DMS53 treated with DMSO at 0.1 percent for 48 hours (cell line): Measurements from ENCODE around the gene RAET1G.
"Not testable (repeated sequence)": the region's sequence is repeated elsewhere in the genome, so short reads cannot be mapped to it uniquely, and the experiment has no call there.

Experiments
- DNase-seq: peaks from one replicate; lab custom pipeline; 2025; ENCODE audit not compliant: unreplicated experiment; lab: John Stamatoyannopoulos, UW

Gene RAET1G

GRCh38 chr6:149954328-149954983 lies 31.5 kb upstream of the RAET1G start:
- not testable (repeated sequence) for DNase-seq

- not testable (repeated sequence) for DNase-seq
These were observed 31.0 kb upstream of the RAET1G start for GRCh38 chr6:149953934-149954327.

- DNase-seq = not testable (repeated sequence)
These were observed 30.5 kb upstream of the RAET1G start for GRCh38 chr6:149953390-149953789.

- DNase-seq = no peak
These were observed 28.7 kb upstream of the RAET1G start for GRCh38 chr6:149951626-149952025.

- DNase-seq = no peak
These were observed 28.2 kb upstream of the RAET1G start for GRCh38 chr6:149951096-149951495.

- DNase-seq = no peak
These were observed 27.5 kb upstream of the RAET1G start for GRCh38 chr6:149950423-149950822.

GRCh38 chr6:149948616-149949015 lies 25.7 kb upstream of the RAET1G start:
- no peak for DNase-seq

- no peak for DNase-seq
These were observed 25.1 kb upstream of the RAET1G start for GRCh38 chr6:149948011-149948410.

GRCh38 chr6:149947533-149947932 lies 24.6 kb upstream of the RAET1G start:
- DNase-seq = not testable (repeated sequence)

- DNase-seq = not testable (repeated sequence)
These were observed 23.7 kb upstream of the RAET1G start for GRCh38 chr6:149946631-149947030.

- DNase-seq = not testable (repeated sequence)
These were observed 22.4 kb upstream of the RAET1G start for GRCh38 chr6:149945276-149945675.

- DNase-seq = not testable (repeated sequence)
These were observed 20.4 kb upstream of the RAET1G start for GRCh38 chr6:149943321-149943720.

GRCh38 chr6:149942461-149942829 lies 19.5 kb upstream of the RAET1G start:
- DNase-seq = no peak

- peak; percentile 36 for DNase-seq
These were observed 18.9 kb upstream of the RAET1G start, which contains the start of gene ULBP2 for GRCh38 chr6:149941583-149942460. Gene ULBP2, plus strand, starts transcription at chr6:149942014. Its CDS starts 59 bp downstream, at chr6:149942073.

GRCh38 chr6:149940672-149940982 lies 17.7 kb upstream of the RAET1G start:
- no peak for DNase-seq

GRCh38 chr6:149939909-149940671 lies 17.2 kb upstream of the RAET1G start:
- no peak for DNase-seq

- no peak for DNase-seq
These were observed 16.4 kb upstream of the RAET1G start for GRCh38 chr6:149939356-149939648.

- DNase-seq = no peak
These were observed 15.8 kb upstream of the RAET1G start for GRCh38 chr6:149938571-149939355.

GRCh38 chr6:149938013-149938570 lies 15.2 kb upstream of the RAET1G start:
- not testable (repeated sequence) for DNase-seq

- DNase-seq = no peak
These were observed 13.8 kb upstream of the RAET1G start for GRCh38 chr6:149936743-149937142.

GRCh38 chr6:149935668-149936067 lies 12.7 kb upstream of the RAET1G start:
- no peak for DNase-seq
